Ectodermal cell (in vitro differentiated cells): ENCODE results near the gene ADM2.

Experiments used
- H3K27ac ChIP-seq: 2 replicates; pipeline ENCODE4 v1.7.0; 2013; ENCODE audit warnings: mild to moderate bottlenecking, low read depth, low read length; ENCODE audit not compliant: insufficient read depth, poor library complexity, severe bottlenecking
- H3K27me3 ChIP-seq: 2 replicates; pipeline ENCODE4 v1.7.0; 2013; ENCODE audit warnings: mild to moderate bottlenecking, low read length; ENCODE audit not compliant: insufficient read depth, control insufficient read depth, poor library complexity, severe bottlenecking
- H3K36me3 ChIP-seq: one replicate; pipeline ENCODE4 v1.7.0; 2013; ENCODE audit warnings: low read length; ENCODE audit not compliant: control insufficient read depth, insufficient read depth
- H3K4me1 ChIP-seq: one replicate; pipeline ENCODE4 v1.7.0; 2013; ENCODE audit warnings: low read length; ENCODE audit not compliant: control insufficient read depth, insufficient read depth
- H3K4me3 ChIP-seq: 2 replicates; pipeline ENCODE4 v1.7.0; 2013; ENCODE audit warnings: low read depth, low read length, control low read depth; ENCODE audit not compliant: insufficient read depth
- H3K9me3 ChIP-seq: 2 replicates; pipeline ENCODE4 v1.7.0; 2013; ENCODE audit warnings: mild to moderate bottlenecking, low read length, moderate library complexity; ENCODE audit not compliant: control insufficient read depth
- WGBS, 2 experiments: methylation state at CpG; one replicate each; pipeline ENCODE4 v1.1.7; 2013; ENCODE audit warnings: missing lambda C conversion rate in 2 of 2; 5-methylcytosine and 5-hydroxymethylcytosine counted together

ADM2 gene

DNA sequence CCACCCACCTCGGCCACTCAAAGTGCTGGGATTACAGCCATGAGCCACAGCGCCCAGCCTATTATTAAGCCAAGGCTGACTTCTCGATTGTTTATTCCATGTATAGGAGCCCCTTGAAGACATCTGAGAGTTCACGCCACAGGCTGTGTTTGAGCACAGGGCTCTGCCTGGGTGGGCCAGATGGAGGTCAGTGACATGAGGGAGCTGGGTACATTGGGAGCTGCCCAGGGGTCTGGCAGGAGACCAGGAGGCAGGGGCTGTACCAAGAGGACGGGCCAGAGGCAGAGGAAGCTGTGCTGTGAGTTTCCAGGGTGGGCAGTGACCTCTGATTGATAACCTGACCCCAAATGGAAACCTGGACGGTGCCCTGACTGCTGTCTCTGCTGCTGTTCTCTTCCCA lies 20.8 kb downstream of the ADM2 start:
- H3K36me3 ChIP-seq = peaks cover 4% of the 10 kb centered on the region
- no peaks in the 10 kb centered on the region for H3K9me3 ChIP-seq
- WGBS, 2 experiments = 93 to 94% methylated on average over 6 of the region's 6 CpGs
- no peak overlapping the region for H3K4me3 ChIP-seq
- H3K27ac ChIP-seq = no peak overlapping the region
- no peaks in the 10 kb centered on the region for H3K4me1 ChIP-seq
- no peaks in the 10 kb centered on the region for H3K27me3 ChIP-seq

DNA sequence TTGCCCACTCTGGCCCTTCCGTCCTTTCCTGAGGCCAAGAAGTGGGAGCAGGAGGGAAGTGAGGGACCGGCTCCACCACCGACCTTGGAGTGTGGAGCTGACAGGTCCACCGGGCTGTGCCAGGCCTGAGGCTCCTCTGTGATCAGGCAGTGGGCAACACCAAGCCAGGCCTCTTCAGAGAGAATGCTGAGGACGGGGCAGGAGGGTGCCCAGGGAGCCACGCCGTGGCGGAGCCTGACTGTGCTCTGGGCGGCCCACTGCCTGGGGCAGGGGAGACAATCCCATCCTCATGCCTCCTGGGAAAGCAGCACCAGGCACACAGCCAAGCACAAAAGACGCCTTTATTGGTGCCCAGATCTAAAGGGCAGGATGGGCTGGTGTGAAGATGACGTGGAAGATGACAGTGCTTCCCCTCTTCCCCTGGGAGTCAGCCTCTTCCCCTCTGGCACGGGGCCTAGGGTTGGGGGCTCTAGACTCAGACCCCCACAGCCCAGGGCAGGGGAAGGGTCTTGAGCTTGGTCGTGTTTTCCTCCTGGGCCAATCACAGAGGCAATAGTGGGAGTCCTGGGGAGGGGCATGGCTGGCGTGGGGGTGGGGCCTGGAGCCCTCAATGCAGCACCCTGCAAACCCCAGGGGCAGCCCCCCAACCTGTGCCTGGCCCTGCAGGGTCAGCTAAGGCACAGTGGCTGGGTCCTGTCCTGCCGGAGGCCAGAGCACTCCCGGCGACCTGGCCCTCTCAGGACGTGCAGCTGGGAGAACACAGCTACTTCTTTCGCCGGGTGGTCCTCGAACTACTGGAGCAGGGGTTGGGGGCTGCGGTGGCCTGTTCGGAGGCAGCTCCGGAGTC lies 21.5 kb downstream of the ADM2 start:
- no peak overlapping the region for H3K27ac ChIP-seq
- H3K27me3 ChIP-seq = no peaks in the 10 kb centered on the region
- 93 to 96% methylated on average over 24 of the region's 24 CpGs for WGBS, 2 experiments
- no peaks in the 10 kb centered on the region for H3K4me1 ChIP-seq
- no peaks in the 10 kb centered on the region for H3K9me3 ChIP-seq
- H3K4me3 ChIP-seq = no peak overlapping the region
- H3K36me3 ChIP-seq = peaks cover 4% of the 10 kb centered on the region

DNA sequence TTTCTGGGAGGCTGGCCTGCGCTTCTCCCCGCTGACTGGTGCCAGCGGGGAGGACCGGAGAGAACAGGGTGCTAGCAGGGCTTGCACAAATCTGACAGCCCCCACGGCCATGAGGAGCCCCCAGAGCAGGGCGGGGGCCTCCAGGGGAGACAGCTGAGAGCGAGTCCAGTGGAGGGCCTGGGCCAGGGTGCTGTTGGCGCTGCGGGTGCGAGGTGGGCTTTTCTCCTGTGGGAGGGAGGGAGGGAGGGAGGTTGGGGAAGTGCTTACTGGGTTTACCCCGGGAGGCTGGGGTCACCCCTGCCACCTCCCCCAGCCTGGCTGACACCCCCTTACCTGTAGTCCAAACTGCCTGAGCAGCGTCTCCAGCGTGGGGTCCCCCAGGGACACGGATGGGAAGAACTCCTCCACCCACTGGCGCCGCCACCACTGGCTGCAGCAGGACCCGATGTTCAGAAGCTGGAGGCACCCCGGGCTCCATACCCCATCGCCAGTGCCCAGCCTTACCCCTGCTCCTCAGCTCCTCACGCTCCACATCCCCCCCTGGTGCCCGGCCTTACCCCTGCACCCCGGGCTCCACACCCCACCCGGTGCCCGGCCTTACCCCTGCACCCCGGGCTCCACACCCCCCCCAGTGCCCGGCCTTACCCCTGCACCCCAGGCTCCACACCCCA lies 22.3 kb downstream of the ADM2 start:
- WGBS, 2 experiments = 94 to 95% methylated on average over 24 of the region's 26 CpGs
- Histone ChIP-seq H3K9me3 (no peaks in the 10 kb centered on the region), H3K27ac (no peak overlapping the region), H3K27me3 (no peaks in the 10 kb centered on the region), H3K36me3 (peaks cover 4% of the 10 kb centered on the region), H3K4me3 (no peak overlapping the region), H3K4me1 (no peaks in the 10 kb centered on the region)

DNA sequence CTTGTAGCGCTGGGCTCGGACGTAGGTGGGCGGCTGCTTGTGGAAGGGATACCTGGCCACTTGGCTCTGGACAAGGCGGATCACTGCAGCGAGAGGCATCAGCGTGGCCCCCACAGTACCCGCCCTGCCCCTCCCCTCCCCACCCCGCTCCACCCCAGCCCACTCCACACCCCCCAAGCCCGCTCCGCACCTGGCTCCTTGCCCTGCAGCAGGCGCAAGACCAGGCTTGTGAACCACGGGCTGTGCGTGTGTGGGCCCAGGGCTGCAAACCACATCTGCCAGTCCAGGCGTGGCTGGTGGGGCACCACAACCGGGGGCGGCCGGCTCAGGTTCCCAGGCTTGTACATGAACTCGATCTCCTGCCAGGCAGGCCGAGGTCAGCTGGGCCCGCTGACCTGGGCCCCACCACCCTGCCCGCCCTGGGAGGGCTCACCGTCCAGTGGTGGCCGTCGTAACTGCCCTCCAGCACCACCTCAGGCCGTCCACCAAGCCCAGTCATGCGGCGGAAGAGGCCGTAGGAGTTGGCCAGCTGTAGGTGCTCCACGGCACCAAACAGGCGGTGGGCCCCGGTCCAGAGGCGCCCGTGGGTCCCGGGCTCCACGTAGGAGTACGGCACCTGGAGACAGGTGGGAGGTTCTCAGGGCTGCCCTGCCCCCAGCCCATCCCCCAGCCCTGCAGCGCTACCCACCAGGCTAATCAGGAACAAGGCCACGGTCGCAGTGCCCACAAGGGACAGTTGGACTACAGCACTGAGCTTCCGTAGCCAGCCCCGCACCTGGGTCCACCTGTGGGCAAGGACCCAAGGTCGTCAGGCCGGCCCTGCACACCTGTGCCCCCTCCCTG lies 23.2 kb downstream of the ADM2 start:
- H3K36me3 ChIP-seq = peaks cover 4% of the 10 kb centered on the region
- 94 to 95% methylated on average over 42 to 43 of the region's 44 CpGs for WGBS, 2 experiments
- H3K9me3 ChIP-seq = no peaks in the 10 kb centered on the region
- no peak overlapping the region for H3K4me3 ChIP-seq
- H3K4me1 ChIP-seq = peaks cover 8% of the 10 kb centered on the region
- H3K27ac ChIP-seq = no peak overlapping the region
- no peaks in the 10 kb centered on the region for H3K27me3 ChIP-seq

DNA sequence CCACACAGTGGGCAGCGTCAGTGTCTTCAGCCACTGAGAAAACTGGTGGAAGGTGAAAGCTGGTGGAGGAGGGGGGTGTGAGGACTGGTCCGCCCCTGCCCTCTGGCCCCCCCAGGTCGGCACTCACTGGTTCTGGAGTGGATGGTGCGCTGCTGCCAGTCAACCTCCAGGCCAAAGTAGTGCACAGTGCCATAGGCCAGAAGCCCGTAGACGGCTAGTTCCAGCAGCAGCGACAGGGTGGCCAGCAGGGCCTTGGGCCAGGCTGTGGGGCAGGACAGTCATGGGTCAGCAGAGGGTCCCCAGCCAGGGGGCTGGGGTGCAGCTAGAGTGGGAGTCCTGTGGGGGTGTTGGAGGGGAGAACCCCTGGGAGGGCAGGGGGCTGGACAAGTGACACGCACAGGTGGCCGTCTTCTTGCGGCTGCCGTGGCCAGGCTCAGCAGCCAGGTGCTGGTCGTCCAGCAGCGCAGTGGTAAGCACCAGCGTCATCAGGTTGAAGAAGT lies 24.0 kb downstream of the ADM2 start:
- Histone ChIP-seq H3K4me1 (peaks cover 9% of the 10 kb centered on the region), H3K36me3 (peaks cover 4% of the 10 kb centered on the region), H3K27me3 (no peaks in the 10 kb centered on the region), H3K27ac (no peak overlapping the region), H3K9me3 (no peaks in the 10 kb centered on the region), H3K4me3 (no peak overlapping the region)
- 92 to 93% methylated on average over 14 of the region's 14 CpGs for WGBS, 2 experiments

DNA sequence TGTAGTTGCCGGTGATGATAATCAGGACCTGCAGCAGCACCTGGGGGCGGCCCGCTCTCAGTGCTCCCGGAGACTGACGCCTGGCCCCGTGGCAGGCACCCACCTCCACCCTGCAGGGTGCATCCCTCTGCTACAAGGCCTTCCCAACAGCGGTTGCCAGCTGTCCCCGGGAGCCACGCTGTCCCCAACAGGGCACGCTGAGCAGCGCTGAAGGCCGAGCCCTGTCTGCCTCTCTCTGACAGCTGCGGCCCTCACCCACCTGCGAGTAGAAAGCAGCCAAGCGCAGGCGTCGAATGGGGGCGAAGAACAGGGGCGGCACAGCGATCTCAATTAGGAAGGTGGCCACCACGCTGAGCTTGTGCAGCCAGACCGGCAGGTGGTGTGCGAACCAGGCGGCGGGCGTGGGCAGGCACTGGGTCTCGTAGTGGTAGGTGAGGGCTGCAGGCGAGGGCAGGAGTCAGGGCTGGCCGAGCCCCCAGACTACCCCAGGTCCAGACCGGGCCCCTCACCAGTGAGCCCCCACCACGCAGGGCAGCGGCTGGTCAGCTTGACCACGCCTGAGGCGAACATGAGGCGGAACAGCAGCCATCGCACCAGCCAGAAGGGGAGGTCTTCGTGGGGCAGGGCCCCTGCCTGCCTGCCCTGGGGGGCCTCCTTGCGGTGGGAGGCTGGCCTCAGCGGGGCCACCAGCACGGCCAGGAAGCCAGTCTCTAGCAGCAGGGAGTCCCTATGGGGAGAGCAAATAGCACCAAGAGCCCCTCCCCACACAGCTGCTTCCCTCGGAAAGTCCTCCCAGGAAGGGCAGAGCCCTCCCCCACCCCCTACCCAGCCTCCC lies 24.6 kb downstream of the ADM2 start:
- H3K27ac ChIP-seq = no peak overlapping the region
- WGBS, 2 experiments = 88 to 89% methylated on average over 41 of the region's 41 CpGs
- H3K4me1 ChIP-seq = peaks cover 9% of the 10 kb centered on the region
- H3K27me3 ChIP-seq = no peaks in the 10 kb centered on the region
- H3K4me3 ChIP-seq = no peak overlapping the region
- no peaks in the 10 kb centered on the region for H3K9me3 ChIP-seq
- peaks cover 4% of the 10 kb centered on the region for H3K36me3 ChIP-seq

DNA sequence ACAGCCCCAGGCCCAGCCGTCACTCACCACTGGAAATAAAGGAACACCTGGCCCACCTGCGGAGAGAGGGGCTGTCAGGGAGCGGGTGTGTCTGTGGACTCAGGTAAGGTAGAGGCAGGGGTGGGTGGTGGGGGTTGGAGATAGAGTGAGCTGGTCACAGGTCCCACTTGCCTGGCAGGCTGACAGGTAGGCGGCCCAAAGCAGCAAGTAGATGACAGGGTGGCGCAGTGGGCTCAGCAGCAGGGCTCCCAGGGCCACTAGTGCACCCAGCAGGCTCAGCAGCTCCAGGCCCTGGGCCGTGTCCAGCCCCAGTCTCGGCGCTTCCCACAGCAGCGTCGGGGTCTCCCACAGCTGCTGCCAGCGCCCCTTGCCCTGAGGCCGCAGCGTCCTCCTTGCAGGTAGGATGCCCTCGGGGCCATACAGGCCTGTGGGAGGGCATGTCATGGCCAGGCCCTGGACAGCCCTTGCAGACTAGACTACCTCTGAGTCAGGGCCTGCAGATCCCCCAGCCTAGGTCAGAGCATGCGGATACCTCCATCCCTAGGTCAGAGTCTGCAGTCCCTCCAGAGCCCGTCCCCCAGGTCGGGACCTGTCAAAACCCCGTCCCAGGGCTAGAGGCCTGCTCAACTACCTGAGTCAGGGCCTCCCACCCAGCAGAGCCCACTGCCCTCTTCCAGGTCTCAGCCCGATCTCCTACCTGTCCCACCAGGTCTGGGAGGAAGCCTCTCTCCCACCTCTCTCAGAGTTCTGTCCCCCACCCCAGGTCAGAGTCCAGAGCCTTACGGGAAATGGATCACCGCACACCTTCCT lies 25.5 kb downstream of the ADM2 start:
- no peaks in the 10 kb centered on the region for H3K27me3 ChIP-seq
- peak overlapping the region; percentile 95 for H3K4me3 ChIP-seq
- peaks cover 9% of the 10 kb centered on the region for H3K4me1 ChIP-seq
- 39 to 45% methylated on average over 21 of the region's 21 CpGs for WGBS, 2 experiments
- no peak overlapping the region for H3K27ac ChIP-seq
- H3K9me3 ChIP-seq = no peaks in the 10 kb centered on the region
- peaks cover 4% of the 10 kb centered on the region for H3K36me3 ChIP-seq

DNA sequence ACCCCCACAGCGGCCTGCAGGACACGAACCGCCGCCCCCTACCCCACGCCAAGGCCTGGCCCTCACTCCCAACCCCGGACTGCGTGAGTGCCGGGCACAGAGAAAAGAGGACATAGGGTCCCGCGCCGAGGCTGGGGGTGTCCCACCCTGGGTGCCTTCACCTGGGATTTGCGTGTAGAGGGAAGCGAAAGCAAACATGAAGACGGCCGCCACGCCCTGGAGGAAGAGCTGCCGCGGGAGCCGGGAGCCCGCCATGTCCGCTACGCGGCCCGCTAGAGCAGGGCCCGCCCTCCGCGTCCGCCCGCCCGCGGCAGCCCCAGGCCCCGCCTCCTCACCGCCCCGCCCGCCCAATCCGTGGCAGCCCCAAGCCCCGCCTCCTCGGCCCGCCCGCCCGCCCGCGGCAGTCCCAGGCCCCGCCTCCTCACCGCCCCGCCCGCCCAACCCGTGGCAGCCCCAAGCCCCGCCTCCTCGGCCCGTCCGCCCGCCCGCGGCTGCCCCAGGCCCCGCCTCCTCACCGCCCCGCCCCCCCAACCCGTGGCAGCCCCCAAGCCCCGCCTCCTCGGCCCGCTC lies 26.2 kb downstream of the ADM2 start, which contains the start of gene LMF2:
LMF2 (minus strand) TSS at position 282 of the 570 bp plus-strand sequence; CDS start at position 255, 27 bp downstream.
- peaks cover 9% of the 10 kb centered on the region for H3K4me1 ChIP-seq
- no peaks in the 10 kb centered on the region for H3K9me3 ChIP-seq
- no peaks in the 10 kb centered on the region for H3K27me3 ChIP-seq
- peak within 1 kb of the TSS; percentile 95 for H3K4me3 ChIP-seq
- peak within 1 kb of the TSS; percentile 93 for H3K27ac ChIP-seq
- peaks cover 4% of the 10 kb centered on the region for H3K36me3 ChIP-seq
- 0% methylated on average over 46 to 62 of the region's 62 CpGs for WGBS, 2 experiments
